Stimulated activated CD8-positive, alpha-beta memory T cell treated with anti-CD3 and anti-CD28 coated beads, Interleukin-12 subunit alpha, Interleukin-12 subunit beta, amount 100 ng/mL, for 24 hours (primary cell): ENCODE data around the gene KLK13.

Source experiments
- DNase-seq: peaks from one replicate; pipeline ENCODE4 v3.0.0-alpha.2; 2020; ENCODE audit errors: extremely low read depth

The KLK13 gene

GRCh38 chr19:51060973-51061372 lies 3.9 kb downstream of the KLK13 start:
- DNase-seq, result no peak

- no peak for DNase-seq
These were observed 4.6 kb downstream of the KLK13 start for GRCh38 chr19:51060336-51060735.

GRCh38 chr19:51059715-51060114 lies 5.2 kb downstream of the KLK13 start:
- DNase-seq, result no peak

GRCh38 chr19:51055866-51056265 lies 9.0 kb downstream of the KLK13 start:
- DNase-seq, result no peak

- no peak for DNase-seq
These were observed 17.9 kb downstream of the KLK13 start for GRCh38 chr19:51047031-51047335.

- no peak for DNase-seq
These were observed 20.6 kb downstream of the KLK13 start for GRCh38 chr19:51044327-51044726.

- no peak for DNase-seq
These were observed 21.4 kb downstream of the KLK13 start for GRCh38 chr19:51043497-51043896.

- DNase-seq, result no peak
These were observed 24.7 kb downstream of the KLK13 start for GRCh38 chr19:51040151-51040550.

- no peak for DNase-seq
These were observed 28.4 kb downstream of the KLK13 start for GRCh38 chr19:51036519-51036918.

- DNase-seq, result no peak
These were observed 30.2 kb downstream of the KLK13 start, which contains the start of gene KLK12 for GRCh38 chr19:51034704-51035103. Gene KLK12 (minus strand): TSS chr19:51035002. CDS start chr19:51034621, 381 bp downstream.

- no peak for DNase-seq
These were observed 33.0 kb downstream of the KLK13 start for GRCh38 chr19:51031880-51032225.

GRCh38 chr19:51031220-51031879 lies 33.5 kb downstream of the KLK13 start:
- no peak for DNase-seq

- no peak for DNase-seq
These were observed 34.3 kb downstream of the KLK13 start for GRCh38 chr19:51030631-51031030.

GRCh38 chr19:51029718-51030117 lies 35.2 kb downstream of the KLK13 start:
- no peak for DNase-seq

- no peak for DNase-seq
These were observed 37.0 kb downstream of the KLK13 start for GRCh38 chr19:51027873-51028272.

- no peak for DNase-seq
These were observed 37.6 kb downstream of the KLK13 start for GRCh38 chr19:51027126-51027806.

GRCh38 chr19:51026554-51026831 lies 38.4 kb downstream of the KLK13 start, which contains the start of gene KLK11:
Gene KLK11 (minus strand): TSS chr19:51026616. CDS start chr19:51025631, 985 bp downstream.
- no peak for DNase-seq

GRCh38 chr19:51025809-51026553 lies 38.9 kb downstream of the KLK13 start:
- no peak for DNase-seq

- DNase-seq, result no peak
These were observed 39.5 kb downstream of the KLK13 start for GRCh38 chr19:51025401-51025800.

GRCh38 chr19:51024924-51025323 lies 40.0 kb downstream of the KLK13 start:
- no peak for DNase-seq

GRCh38 chr19:51023946-51024345 lies 40.9 kb downstream of the KLK13 start:
- no peak for DNase-seq

GRCh38 chr19:51022526-51022925 lies 42.4 kb downstream of the KLK13 start:
- DNase-seq, result no peak

- DNase-seq, result no peak
These were observed 43.8 kb downstream of the KLK13 start for GRCh38 chr19:51020988-51021651.
